Smooth muscle cell (in vitro differentiated cells): ENCODE results near the gene SMIM36. TPM values are rescaled to one million over a fixed set of nuclear protein-coding genes. Genes with fewer than 3 reads are reported as not detected.
"Not testable (repeated sequence)": the region's sequence is repeated elsewhere in the genome, so short reads cannot be mapped to it uniquely, and the experiment has no call there.

Source experiments
- DNase-seq: peaks from one replicate; lab custom pipeline; 2025; ENCODE audit not compliant: unreplicated experiment; lab: John Stamatoyannopoulos, UW
- H2AFZ ChIP-seq: fragments of 200-600 bp; sonication (generic); 2 replicates; pipeline ENCODE4 v1.6.0; 2016; ENCODE audit warnings: antibody characterized with exemption, low read depth, mild to moderate bottlenecking
- H3F3A ChIP-seq: fragments of 200-600 bp; sonication (generic); 2 replicates; pipeline ENCODE4 v1.6.0; 2017; ENCODE audit warnings: antibody characterized with exemption, low read depth
- H3K27ac ChIP-seq: fragments of 200-600 bp; sonication (generic); 2 replicates; pipeline ENCODE4 v1.5.1; 2016; ENCODE audit warnings: low read depth, mild to moderate bottlenecking
- H3K27me3 ChIP-seq: fragments of 200-600 bp; sonication (generic); 2 replicates; pipeline ENCODE4 v1.6.1; 2016; ENCODE audit warnings: low read depth, mild to moderate bottlenecking
- H3K36me3 ChIP-seq: fragments of 200-600 bp; sonication (generic); 2 replicates; pipeline ENCODE4 v1.5.1; 2016; ENCODE audit warnings: low read depth
- H3K4me1 ChIP-seq: fragments of 200-600 bp; sonication (generic); 2 replicates; pipeline ENCODE4 v1.5.1; 2016; ENCODE audit warnings: low read depth
- H3K4me2 ChIP-seq: fragments of 200-600 bp; sonication (generic); 2 replicates; pipeline ENCODE4 v1.6.0; 2016; ENCODE audit warnings: mild to moderate bottlenecking
- H3K4me3 ChIP-seq: fragments of 200-600 bp; sonication (generic); 2 replicates; pipeline ENCODE4 v1.5.1; 2016; ENCODE audit warnings: mild to moderate bottlenecking
- H3K79me2 ChIP-seq: fragments of 200-600 bp; sonication (generic); 2 replicates; pipeline ENCODE4 v1.6.0; 2016; ENCODE audit warnings: low read depth, mild to moderate bottlenecking
- H3K9ac ChIP-seq: fragments of 200-600 bp; sonication (generic); 2 replicates; pipeline ENCODE4 v1.6.0; 2016; ENCODE audit warnings: low read depth
- H3K9me3 ChIP-seq: fragments of 200-600 bp; sonication (generic); replicated peaks from 2 replicates; pipeline ENCODE4 v1.5.1; 2016; ENCODE audit warnings: low read depth
- H4K20me1 ChIP-seq: fragments of 200-600 bp; sonication (generic); 2 replicates; pipeline ENCODE4 v1.6.0; 2016; ENCODE audit warnings: low read depth
- CTCF ChIP-seq: fragments of 200-600 bp; sonication (generic); IDR thresholded peaks from 2 replicates; pipeline ENCODE4 v1.5.1; 2017; ENCODE audit warnings: borderline replicate concordance, mild to moderate bottlenecking, antibody characterized with exemption; ENCODE audit not compliant: insufficient read depth, poor library complexity, severe bottlenecking
- WGBS: methylation state at CpG from one replicate; pipeline ENCODE4 v1.1.7; 2016; ENCODE audit warnings: low lambda C conversion rate; 5-methylcytosine and 5-hydroxymethylcytosine counted together
- polyA plus RNA-seq: library from polyadenylated mRNA; unstranded; fragments of >200 nt; fragmentation: Nextera tagmentation; extraction: Ambion mirVana; gene quantifications from 2 replicates; pipeline ENCODE4 v1.2.1, GENCODE V29; 2016
- total RNA-seq: library from RNA; depleted of rRNA; stranded (reverse); fragments of >200 nt; gene quantifications from 2 replicates; pipeline ENCODE4 v1.2.3, GENCODE V29; 2014

Gene SMIM36
- total and polyA plus RNA-seq, 2 experiments from 2014 or later: not detected

DNA sequence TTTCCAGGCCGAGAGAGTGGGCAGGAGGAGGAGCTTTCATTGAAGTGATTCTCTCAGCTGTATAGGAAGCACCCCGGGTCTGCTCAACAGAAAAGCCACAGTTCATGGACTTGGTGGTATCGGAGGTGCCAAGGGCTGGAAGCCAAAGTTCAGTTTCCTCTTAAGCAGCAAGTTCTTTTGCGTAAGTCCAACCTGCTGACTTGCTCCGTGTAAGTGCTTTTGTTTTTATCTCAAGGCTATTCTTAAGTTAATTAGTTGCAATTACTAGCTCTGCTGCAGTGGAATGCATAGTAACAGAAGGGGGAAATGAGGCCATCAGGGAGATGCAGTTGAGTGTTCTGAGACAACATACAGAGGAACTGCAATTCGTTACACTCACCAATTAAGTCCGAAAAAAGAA, 44.6 kb downstream of the SMIM36 start:
- TF ChIP-seq CTCF: no peak
- WGBS: 54% methylated on average over 7 of the region's 7 CpGs

GRCh38 chr17:55465771-55466170, 45.5 kb downstream of the SMIM36 start:
- H3K36me3 ChIP-seq, H3K4me1 ChIP-seq, H3K27me3 ChIP-seq, H3F3A ChIP-seq, H4K20me1 ChIP-seq, H3K79me2 ChIP-seq, H3K9ac ChIP-seq, H3K4me3 ChIP-seq, H3K27ac ChIP-seq, DNase-seq, H3K4me2 ChIP-seq, H3K9me3 ChIP-seq, H2AFZ ChIP-seq: not testable (repeated sequence)
- WGBS: 87% methylated on average over 4 of the region's 4 CpGs

More for the DNA sequence above, 44.6 kb downstream of the SMIM36 start:
- H2AFZ ChIP-seq: no peak overlapping the region
- H3K27ac ChIP-seq: no peak overlapping the region
- no peaks in the 10 kb centered on the region for H3F3A ChIP-seq
- no peak overlapping the region for H3K9ac ChIP-seq
- no peaks in the 10 kb centered on the region for H3K9me3 ChIP-seq
- no peaks in the 10 kb centered on the region for H3K27me3 ChIP-seq
- H3K4me3 ChIP-seq: no peak overlapping the region
- DNase-seq: no peak
- no peaks in the 10 kb centered on the region for H3K36me3 ChIP-seq
- H3K4me2 ChIP-seq: no peak overlapping the region
- no peaks in the 10 kb centered on the region for H3K4me1 ChIP-seq
- no peaks in the 10 kb centered on the region for H3K79me2 ChIP-seq
- H4K20me1 ChIP-seq: no peaks in the 10 kb centered on the region

DNA sequence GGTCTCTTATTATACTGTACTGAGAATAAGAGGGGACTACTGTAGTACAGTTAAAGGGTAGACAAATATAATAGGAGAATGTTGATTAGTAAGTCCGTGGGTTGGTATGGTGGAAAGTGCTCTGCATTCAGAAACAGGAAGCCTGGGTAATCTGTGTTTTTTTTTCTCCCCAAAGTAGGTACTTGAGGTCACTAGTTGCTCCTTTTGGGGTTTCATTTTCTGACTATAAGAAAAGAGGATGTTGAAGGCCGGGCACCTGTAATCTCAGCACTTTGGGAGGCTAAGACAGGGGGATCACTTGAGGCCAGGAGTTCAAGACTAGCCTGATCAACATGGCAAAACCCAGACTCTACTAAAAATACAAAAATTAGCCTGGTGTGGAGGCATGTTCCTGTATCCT, 47.7 kb downstream of the SMIM36 start:
- Histone ChIP-seq H3K27me3 (no peaks in the 10 kb centered on the region), H3K4me2 (no peak overlapping the region), H3K79me2 (no peaks in the 10 kb centered on the region), H3F3A (no peaks in the 10 kb centered on the region), H3K9ac (no peak overlapping the region), H3K9me3 (no peaks in the 10 kb centered on the region), H3K27ac (no peak overlapping the region), H3K36me3 (no peaks in the 10 kb centered on the region), H3K4me1 (no peaks in the 10 kb centered on the region), H4K20me1 (no peaks in the 10 kb centered on the region), H3K4me3 (no peak overlapping the region), H2AFZ (no peak overlapping the region)
- DNase-seq: no peak
- TF ChIP-seq CTCF: no peak
- WGBS: 79% methylated on average over 2 of the region's 2 CpGs

DNA sequence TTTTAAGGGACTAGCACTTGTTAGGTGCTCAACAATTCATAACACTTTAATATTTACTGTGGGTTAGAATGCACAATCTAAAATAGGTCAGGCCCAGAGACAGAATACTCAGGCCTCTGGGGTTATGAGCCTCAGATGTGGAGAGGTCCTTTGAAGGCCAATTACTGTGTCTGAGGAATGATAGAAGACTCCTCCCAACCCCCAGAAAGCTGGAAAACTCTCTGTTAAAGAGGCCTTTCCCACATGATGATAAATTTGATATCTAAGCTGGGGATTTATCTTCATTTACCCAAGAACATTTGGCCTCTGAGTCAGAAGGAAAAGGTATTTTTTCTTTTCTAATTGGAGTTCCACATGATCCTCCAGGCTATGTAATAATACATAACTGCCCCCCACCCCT, 48.5 kb downstream of the SMIM36 start:
- Histone ChIP-seq H3K9ac (no peak overlapping the region), H3F3A (no peaks in the 10 kb centered on the region), H3K4me3 (no peak overlapping the region), H2AFZ (no peak overlapping the region), H3K27me3 (no peaks in the 10 kb centered on the region), H3K27ac (no peak overlapping the region), H3K79me2 (no peaks in the 10 kb centered on the region), H4K20me1 (no peaks in the 10 kb centered on the region), H3K9me3 (no peaks in the 10 kb centered on the region), H3K4me2 (no peak overlapping the region), H3K36me3 (no peaks in the 10 kb centered on the region), H3K4me1 (no peaks in the 10 kb centered on the region)
- no peak for DNase-seq
- TF ChIP-seq CTCF: no peak
